GM12873 (cell line): ENCODE measurements around the gene KRTAP4-5.
"Not testable (repeated sequence)": the region's sequence is repeated elsewhere in the genome, so short reads cannot be mapped to it uniquely, and the experiment has no call there.

Experiments used
- CTCF ChIP-seq: IDR thresholded peaks from 2 replicates; pipeline ENCODE4 v1.5.1; 2012; ENCODE audit warnings: low read depth, mild to moderate bottlenecking, moderate library complexity, low read length, control low read depth; ENCODE audit not compliant: insufficient read depth; ENCODE audit errors: missing control alignments

Gene KRTAP4-5

GRCh38 chr17:41149652-41149985, at the start of gene KRTAP4-5:
Gene KRTAP4-5, minus strand, starts transcription at chr17:41149825. Its CDS starts 58 bp downstream, at chr17:41149767.
- TF ChIP-seq CTCF = no peak

GRCh38 chr17:41196068-41196467, 46.4 kb upstream of the KRTAP4-5 start:
- no peak for TF ChIP-seq CTCF

GRCh38 chr17:41190328-41190727, 40.7 kb upstream of the KRTAP4-5 start:
- no peak for TF ChIP-seq CTCF

DNA sequence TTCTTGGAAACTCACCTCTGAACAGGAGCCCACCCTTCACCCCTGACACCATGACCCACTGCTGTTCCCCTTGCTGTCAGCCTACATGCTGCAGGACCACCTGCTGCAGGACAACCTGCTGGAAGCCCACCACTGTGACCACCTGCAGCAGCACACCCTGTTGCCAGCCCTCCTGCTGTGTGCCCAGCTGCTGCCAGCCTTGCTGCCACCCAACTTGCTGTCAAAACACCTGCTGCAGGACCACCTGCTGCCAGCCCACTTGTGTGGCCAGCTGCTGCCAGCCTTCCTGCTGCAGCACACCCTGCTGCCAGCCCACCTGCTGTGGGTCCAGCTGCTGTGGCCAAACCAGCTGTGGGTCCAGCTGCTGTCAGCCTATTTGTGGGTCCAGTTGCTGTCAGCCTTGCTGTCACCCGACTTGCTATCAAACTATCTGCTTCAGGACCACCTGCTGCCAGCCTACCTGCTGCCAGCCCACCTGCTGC, 40.3 kb upstream of the KRTAP4-5 start, which contains the start of gene KRTAP9-1:
Gene KRTAP9-1, plus strand, starts transcription at position 51 of the 482 bp plus-strand sequence. Its CDS starts 0 bp downstream, at position 51.
- TF ChIP-seq CTCF = not testable (repeated sequence)

DNA sequence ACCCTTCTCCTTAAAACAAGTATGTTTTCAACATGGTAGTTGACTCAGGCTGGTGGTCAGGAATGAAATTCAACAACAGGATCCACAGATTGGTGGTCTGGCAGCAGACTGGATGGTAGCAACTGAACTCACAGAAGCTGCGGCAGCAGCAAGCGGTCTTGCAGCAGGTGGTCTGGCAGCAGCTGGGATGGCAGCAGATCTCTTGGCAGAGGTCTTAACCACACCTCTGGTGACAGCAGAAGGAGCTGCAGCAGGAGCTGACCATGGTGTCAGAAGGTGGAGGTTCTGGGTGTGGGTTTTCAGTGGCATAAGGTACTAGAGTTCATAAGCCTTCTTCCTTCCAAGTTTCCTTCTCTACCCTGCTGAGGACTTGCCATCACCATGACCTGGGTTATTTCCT, 37.2 kb upstream of the KRTAP4-5 start:
- no peak for TF ChIP-seq CTCF

DNA sequence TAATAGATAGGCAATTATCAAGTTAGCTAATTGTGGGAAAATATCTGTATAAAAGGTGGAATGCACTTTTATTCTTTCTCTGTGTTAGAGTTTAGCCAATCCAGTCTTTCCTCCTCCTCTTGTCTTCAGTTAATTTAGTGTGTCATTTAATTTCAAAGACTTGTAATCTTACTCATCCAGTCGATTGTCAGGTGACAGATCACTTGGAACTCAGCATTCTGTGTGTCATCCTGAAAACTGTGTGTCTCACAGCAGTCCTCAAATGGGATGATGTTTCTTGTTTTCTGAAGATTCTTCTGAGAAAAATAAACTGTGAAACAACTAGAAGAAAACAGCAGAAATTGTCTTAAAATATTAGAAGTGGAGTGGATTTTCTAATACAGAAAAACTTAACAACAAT, 35.4 kb upstream of the KRTAP4-5 start:
- no peak for TF ChIP-seq CTCF

GRCh38 chr17:41184480-41184961, 34.9 kb upstream of the KRTAP4-5 start, which contains the start of gene KRTAP4-1:
Gene KRTAP4-1, minus strand, starts transcription at chr17:41184911. Its CDS starts 57 bp downstream, at chr17:41184854.
- no peak for TF ChIP-seq CTCF
